8988T (cell line): ENCODE results near the gene RANGRF.

ENCODE experiments used
- DNase-seq: peaks from one replicate; pipeline ENCODE4 v3.0.0; 2011

The RANGRF gene

GRCh38 chr17:8314797-8315763 lies 26.6 kb downstream of the RANGRF start:
- no peak for DNase-seq

GRCh38 chr17:8315764-8316217 lies 27.3 kb downstream of the RANGRF start:
- no peak for DNase-seq

- no peak for DNase-seq
Measured at GRCh38 chr17:8318010-8318935, 29.8 kb downstream of the RANGRF start.

- DNase-seq, result no peak
Measured at GRCh38 chr17:8320262-8320661, 31.8 kb downstream of the RANGRF start.

- DNase-seq, result no peak
Measured at GRCh38 chr17:8320990-8321389, 32.5 kb downstream of the RANGRF start.

- no peak for DNase-seq
Measured at GRCh38 chr17:8322061-8322460, 33.6 kb downstream of the RANGRF start.

- no peak for DNase-seq
Measured at GRCh38 chr17:8324132-8324531, 35.7 kb downstream of the RANGRF start.

GRCh38 chr17:8324923-8325322 lies 36.5 kb downstream of the RANGRF start:
- no peak for DNase-seq

- DNase-seq, result no peak
Measured at GRCh38 chr17:8326511-8327302, 38.2 kb downstream of the RANGRF start.

GRCh38 chr17:8327303-8327649 lies 38.8 kb downstream of the RANGRF start:
- DNase-seq, result no peak

GRCh38 chr17:8332128-8332527 lies 43.7 kb downstream of the RANGRF start:
- no peak for DNase-seq

- no peak for DNase-seq
Measured at GRCh38 chr17:8332688-8333087, 44.2 kb downstream of the RANGRF start.

GRCh38 chr17:8333281-8333680 lies 44.8 kb downstream of the RANGRF start:
- DNase-seq, result no peak

- DNase-seq, result no peak
Measured at GRCh38 chr17:8337802-8338752, 49.6 kb downstream of the RANGRF start.

- no peak for DNase-seq
Measured at GRCh38 chr17:8338753-8339140, 50.3 kb downstream of the RANGRF start.

- no peak for DNase-seq
Measured at GRCh38 chr17:8339540-8339939, 51.1 kb downstream of the RANGRF start, which contains the start of gene ODF4. TSS of gene ODF4 (plus strand) at chr17:8339840. CDS start at chr17:8340052, 212 bp downstream.
